Measurements from ENCODE around the gene ABCF2.
A peak's percentile ranks its signal among the peaks of the same experiment; 100 is the strongest.

The ABCF2 gene

DNA sequence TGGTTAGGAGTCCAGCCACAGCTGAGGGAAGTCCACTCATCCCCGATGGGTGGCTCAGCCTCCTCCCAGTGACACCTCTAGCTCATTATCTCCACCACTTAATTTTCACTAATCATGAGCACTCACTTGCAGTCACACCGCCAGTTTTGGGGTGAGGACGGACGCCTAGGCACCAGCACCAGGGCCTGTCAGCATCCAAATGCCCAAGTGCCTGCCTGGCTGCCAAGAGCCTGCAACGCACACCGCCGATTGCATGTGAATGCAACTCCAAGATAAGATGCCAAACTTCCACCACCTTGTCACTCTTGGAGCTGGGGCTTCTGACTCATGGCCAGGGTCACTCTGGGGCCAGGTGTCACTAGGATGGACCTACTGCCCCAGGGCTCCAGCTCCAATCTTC lies 45.9 kb upstream of the ABCF2 start:
- Histone ChIP-seq H3K36me3 (ENCODE audit: control insufficient read depth in 4 of 4, insufficient read depth in 4 of 4, low read length in 3 of 4) (no peaks in the 10 kb centered on the region), H3K4me1 (ENCODE audit: control extremely low read depth in 1 of 4, control insufficient read depth in 4 of 4, insufficient read depth in 4 of 4, low read length in 3 of 4) (peaks cover 1 to 65% (median 47%) of the 10 kb centered on the region in 4 experiments), H3K27me3 (replicated peaks in 2 of 5; ENCODE audit: control insufficient read depth in 4 of 5, insufficient read depth in 5 of 5, low read length in 4 of 5) (peaks cover 0 to 5% (median 0%) of the 10 kb centered on the region in 5 experiments), H3K27ac (ENCODE audit: insufficient read depth in 1 of 2, low read depth in 1 of 2, low read length in 2 of 2, poor library complexity in 1 of 2, severe bottlenecking in 2 of 2) (no peak overlapping the region), H3K9me3 (ENCODE audit: control extremely low read depth in 1 of 5, control insufficient read depth in 4 of 5, insufficient read depth in 2 of 5, low read depth in 1 of 5, low read length in 4 of 5) (no peaks in the 10 kb centered on the region), H3K4me3 (ENCODE audit: control insufficient read depth in 1 of 7, extremely low read depth in 1 of 7, insufficient read depth in 4 of 7, low read depth in 2 of 7, low read length in 6 of 7) (peak overlapping the region in 1 of 7 experiments; percentile 21)
- DNase-seq = peak in 2 of 3 donors; percentile 38 to 54
- CTCF ChIA-PET = interaction anchor here (1.1 to 1.3 kb wide), 2 partner anchors 31 to 32 kb away, joined by 3 read pairs; no protein-coding TSS in a partner anchor
- WGBS (ENCODE audit: insufficient coverage) = 78% methylated on average over 7 of the region's 7 CpGs
- POLR2A ChIA-PET = interaction anchor here (1.3 kb wide), 1 partner anchor 26 kb away, joined by 3 read pairs; no protein-coding TSS in a partner anchor

DNA sequence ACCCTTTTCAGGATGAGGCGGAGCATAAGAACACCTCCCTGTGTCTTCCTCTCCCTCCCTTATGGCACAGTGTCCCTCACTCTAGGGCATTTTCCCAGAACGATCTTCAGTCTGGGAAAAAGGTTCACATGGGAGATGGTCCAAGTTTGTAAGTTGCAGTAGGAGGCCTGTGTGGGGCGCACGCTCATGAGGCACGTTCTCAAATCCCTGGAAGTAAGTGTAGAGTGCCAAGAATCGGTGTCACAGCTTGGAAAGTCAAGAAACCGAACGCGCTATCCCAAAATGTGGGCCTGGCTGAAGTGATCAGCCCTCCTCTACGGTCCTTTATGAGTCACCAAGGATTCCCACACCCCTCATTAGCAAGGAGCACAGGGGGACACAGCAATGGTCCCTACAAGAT lies 45.4 kb upstream of the ABCF2 start:
- 90% methylated on average over 10 of the region's 10 CpGs for WGBS (ENCODE audit: insufficient coverage)
- H3K9me3 ChIP-seq (ENCODE audit: control extremely low read depth in 1 of 5, control insufficient read depth in 4 of 5, insufficient read depth in 2 of 5, low read depth in 1 of 5, low read length in 4 of 5) = no peaks in the 10 kb centered on the region
- CTCF ChIA-PET = interaction anchor here (1.1 to 1.3 kb wide), 3 partner anchors 28 to 33 kb away, joined by 3 to 4 read pairs (median 3); no protein-coding TSS in a partner anchor
- peaks cover 0 to 3% (median 0%) of the 10 kb centered on the region in 5 experiments for H3K27me3 ChIP-seq (replicated peaks in 2 of 5; ENCODE audit: control insufficient read depth in 4 of 5, insufficient read depth in 5 of 5, low read length in 4 of 5)
- peak overlapping the region in 1 of 7 experiments; percentile 21 for H3K4me3 ChIP-seq (ENCODE audit: control insufficient read depth in 1 of 7, extremely low read depth in 1 of 7, insufficient read depth in 4 of 7, low read depth in 2 of 7, low read length in 6 of 7)
- POLR2A ChIA-PET = interaction anchor here (1.3 kb wide), 1 partner anchor 25 kb away, joined by 3 read pairs; no protein-coding TSS in a partner anchor
- H3K4me1 ChIP-seq (ENCODE audit: control extremely low read depth in 1 of 4, control insufficient read depth in 4 of 4, insufficient read depth in 4 of 4, low read length in 3 of 4) = peaks cover 1 to 62% (median 46%) of the 10 kb centered on the region in 4 experiments
- no peak for DNase-seq
- H3K27ac ChIP-seq (ENCODE audit: insufficient read depth in 1 of 2, low read depth in 1 of 2, low read length in 2 of 2, poor library complexity in 1 of 2, severe bottlenecking in 2 of 2) = no peak overlapping the region
- H3K36me3 ChIP-seq (ENCODE audit: control insufficient read depth in 4 of 4, insufficient read depth in 4 of 4, low read length in 3 of 4) = no peaks in the 10 kb centered on the region

DNA sequence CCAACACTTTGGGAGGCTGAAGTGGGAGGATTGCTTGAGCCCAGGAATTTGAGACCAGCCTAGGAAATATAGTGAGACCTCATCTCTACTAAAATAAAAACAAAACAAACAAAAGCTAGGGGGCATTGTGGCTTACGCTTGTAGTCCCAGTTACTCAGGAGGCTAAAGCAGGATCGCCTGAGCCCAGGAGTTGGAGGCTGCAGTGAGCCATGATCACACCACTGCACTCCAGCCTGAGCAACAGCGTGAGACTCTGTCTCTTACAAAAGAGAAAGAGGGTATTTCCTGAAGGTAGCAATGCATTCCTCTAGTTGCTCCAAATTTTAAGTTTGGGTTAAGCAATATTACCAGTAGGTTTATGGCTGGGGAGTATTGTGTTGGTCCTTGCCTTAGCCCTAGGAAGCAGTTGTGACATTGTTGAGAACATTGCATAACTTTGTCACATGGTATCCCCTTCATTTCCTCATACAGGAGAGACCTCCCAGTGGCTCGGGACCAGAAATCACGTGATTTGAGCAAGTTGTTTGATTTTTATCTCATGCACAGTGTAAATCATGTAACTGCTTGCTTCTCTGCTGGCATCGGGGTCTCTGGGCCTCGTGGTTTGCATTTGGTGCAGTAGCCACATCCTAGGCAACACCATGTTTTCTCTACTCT lies 44.8 kb upstream of the ABCF2 start:
- 58% methylated on average over 5 of the region's 7 CpGs for WGBS (ENCODE audit: insufficient coverage)
- peak; percentile 83 to 94 (median 91) for DNase-seq
- POLR2A ChIA-PET = no interaction called here
- Histone ChIP-seq H3K27me3 (replicated peaks in 2 of 5; ENCODE audit: control insufficient read depth in 4 of 5, insufficient read depth in 5 of 5, low read length in 4 of 5) (peaks cover 0 to 3% (median 0%) of the 10 kb centered on the region in 5 experiments), H3K9me3 (ENCODE audit: control extremely low read depth in 1 of 5, control insufficient read depth in 4 of 5, insufficient read depth in 2 of 5, low read depth in 1 of 5, low read length in 4 of 5) (no peaks in the 10 kb centered on the region), H3K36me3 (ENCODE audit: control insufficient read depth in 4 of 4, insufficient read depth in 4 of 4, low read length in 3 of 4) (no peaks in the 10 kb centered on the region), H3K4me3 (ENCODE audit: control insufficient read depth in 1 of 7, extremely low read depth in 1 of 7, insufficient read depth in 4 of 7, low read depth in 2 of 7, low read length in 6 of 7) (peak overlapping the region in 1 of 7 experiments; percentile 1), H3K4me1 (ENCODE audit: control extremely low read depth in 1 of 4, control insufficient read depth in 4 of 4, insufficient read depth in 4 of 4, low read length in 3 of 4) (peaks cover 1 to 59% (median 44%) of the 10 kb centered on the region in 4 experiments), H3K27ac (ENCODE audit: insufficient read depth in 1 of 2, low read depth in 1 of 2, low read length in 2 of 2, poor library complexity in 1 of 2, severe bottlenecking in 2 of 2) (no peak overlapping the region)
- CTCF ChIA-PET = interaction anchor here (0.8 to 1.3 kb wide), 3 partner anchors 11 to 30 kb away, joined by 4 to 5 read pairs (median 4); no protein-coding TSS in a partner anchor

DNA sequence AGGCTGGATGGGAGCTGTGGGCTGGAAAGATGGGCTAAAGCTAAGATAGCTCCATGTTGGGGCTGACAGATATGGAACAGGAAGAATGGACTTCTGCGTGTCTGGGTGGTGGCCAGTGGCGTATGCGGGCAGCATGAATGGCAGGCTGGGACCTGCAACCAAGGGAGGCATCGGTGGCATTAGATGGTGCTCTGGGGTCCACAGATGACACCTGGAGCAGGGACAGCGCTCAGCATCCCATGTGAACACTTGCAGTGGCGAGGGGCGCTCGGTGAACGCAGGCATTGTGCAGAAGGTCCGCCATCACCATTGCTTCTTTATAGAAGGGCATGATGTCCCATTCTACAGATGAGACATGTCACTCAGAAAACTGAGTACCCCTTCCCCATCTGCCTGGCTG lies 42.5 kb upstream of the ABCF2 start:
- Histone ChIP-seq H3K36me3 (ENCODE audit: control insufficient read depth in 4 of 4, insufficient read depth in 4 of 4, low read length in 3 of 4) (no peaks in the 10 kb centered on the region), H3K4me1 (ENCODE audit: control extremely low read depth in 1 of 4, control insufficient read depth in 4 of 4, insufficient read depth in 4 of 4, low read length in 3 of 4) (peaks cover 1 to 37% (median 33%) of the 10 kb centered on the region in 4 experiments), H3K27ac (ENCODE audit: insufficient read depth in 1 of 2, low read depth in 1 of 2, low read length in 2 of 2, poor library complexity in 1 of 2, severe bottlenecking in 2 of 2) (no peak overlapping the region), H3K27me3 (replicated peaks in 2 of 5; ENCODE audit: control insufficient read depth in 4 of 5, insufficient read depth in 5 of 5, low read length in 4 of 5) (no peaks in the 10 kb centered on the region), H3K9me3 (ENCODE audit: control extremely low read depth in 1 of 5, control insufficient read depth in 4 of 5, insufficient read depth in 2 of 5, low read depth in 1 of 5, low read length in 4 of 5) (no peaks in the 10 kb centered on the region), H3K4me3 (ENCODE audit: control insufficient read depth in 1 of 7, extremely low read depth in 1 of 7, insufficient read depth in 4 of 7, low read depth in 2 of 7, low read length in 6 of 7) (no peak overlapping the region)
- no peak for DNase-seq
- ChIA-PET POLR2A (no interaction called here), CTCF (interaction anchor here (0.9 to 1.2 kb wide), 2 partner anchors 25 to 27 kb away, joined by 3 read pairs; no protein-coding TSS in a partner anchor)
- 100% methylated on average over 8 of the region's 10 CpGs for WGBS (ENCODE audit: insufficient coverage)

DNA sequence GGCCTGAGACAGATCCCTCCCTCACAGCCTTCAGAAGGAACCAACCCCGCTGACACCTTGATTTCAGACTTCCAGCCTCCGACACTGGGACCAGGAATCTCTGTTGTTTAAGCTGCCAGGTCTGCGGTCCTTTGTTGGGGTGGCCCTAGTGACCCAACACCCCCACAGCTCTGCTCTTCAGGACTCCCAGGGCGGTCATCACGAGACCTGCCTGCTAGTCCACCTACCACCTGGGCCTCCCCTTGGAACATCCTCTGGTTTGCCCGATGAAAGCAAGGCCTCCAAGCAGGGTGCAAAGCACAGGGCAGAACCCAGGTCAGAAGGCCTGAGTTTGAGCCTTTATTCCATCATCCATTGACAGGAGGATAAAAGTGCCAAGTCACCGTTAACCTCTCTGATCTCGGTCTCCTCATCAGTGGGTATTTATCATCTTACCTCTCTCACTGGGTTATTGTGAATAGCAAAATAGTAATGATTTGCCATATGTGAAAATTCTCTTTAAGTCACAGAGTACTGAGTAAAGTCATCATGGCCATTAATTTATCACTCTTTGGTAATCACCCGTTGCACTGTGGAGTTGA lies 38.4 kb upstream of the ABCF2 start:
- DNase-seq = no peak
- H3K4me1 ChIP-seq (ENCODE audit: control extremely low read depth in 1 of 4, control insufficient read depth in 4 of 4, insufficient read depth in 4 of 4, low read length in 3 of 4) = no peaks in the 10 kb centered on the region
- H3K9me3 ChIP-seq (ENCODE audit: control extremely low read depth in 1 of 5, control insufficient read depth in 4 of 5, insufficient read depth in 2 of 5, low read depth in 1 of 5, low read length in 4 of 5) = no peaks in the 10 kb centered on the region
- WGBS (ENCODE audit: insufficient coverage) = 98% methylated on average over 5 of the region's 9 CpGs
- CTCF ChIA-PET = interaction anchor here (1.9 kb wide), 1 partner anchor 26 kb away, joined by 6 read pairs; no protein-coding TSS in a partner anchor
- peaks cover 0 to 3% (median 0%) of the 10 kb centered on the region in 5 experiments for H3K27me3 ChIP-seq (replicated peaks in 2 of 5; ENCODE audit: control insufficient read depth in 4 of 5, insufficient read depth in 5 of 5, low read length in 4 of 5)
- no peak overlapping the region for H3K27ac ChIP-seq (ENCODE audit: insufficient read depth in 1 of 2, low read depth in 1 of 2, low read length in 2 of 2, poor library complexity in 1 of 2, severe bottlenecking in 2 of 2)
- no peaks in the 10 kb centered on the region for H3K36me3 ChIP-seq (ENCODE audit: control insufficient read depth in 4 of 4, insufficient read depth in 4 of 4, low read length in 3 of 4)
- no peak overlapping the region for H3K4me3 ChIP-seq (ENCODE audit: control insufficient read depth in 1 of 7, extremely low read depth in 1 of 7, insufficient read depth in 4 of 7, low read depth in 2 of 7, low read length in 6 of 7)
- POLR2A ChIA-PET = no interaction called here

DNA sequence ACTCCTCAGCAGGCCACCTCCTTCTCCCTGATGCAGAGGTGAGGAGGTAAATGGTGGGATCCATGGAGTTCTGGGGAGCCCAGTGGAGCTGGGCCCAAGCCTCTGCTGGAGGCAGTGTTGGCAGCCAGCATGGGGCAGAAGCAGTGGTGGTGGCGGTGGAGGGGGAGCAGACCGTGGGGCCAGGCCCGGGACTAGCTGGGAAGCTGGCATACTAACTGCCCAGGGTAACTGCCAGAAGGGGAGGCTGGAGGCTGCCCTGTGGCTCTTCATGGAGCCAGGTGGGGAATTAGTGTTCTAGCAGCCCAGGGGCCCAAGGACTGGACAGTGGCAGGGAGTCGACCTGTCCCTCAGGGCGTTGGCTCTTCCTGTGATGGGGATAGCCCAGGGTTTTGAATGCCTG lies 37.6 kb upstream of the ABCF2 start:
- H3K4me3 ChIP-seq (ENCODE audit: control insufficient read depth in 1 of 7, extremely low read depth in 1 of 7, insufficient read depth in 4 of 7, low read depth in 2 of 7, low read length in 6 of 7) = no peak overlapping the region
- WGBS (ENCODE audit: insufficient coverage) = 82% methylated on average over 5 of the region's 5 CpGs
- H3K4me1 ChIP-seq (ENCODE audit: control extremely low read depth in 1 of 4, control insufficient read depth in 4 of 4, insufficient read depth in 4 of 4, low read length in 3 of 4) = no peaks in the 10 kb centered on the region
- ChIA-PET POLR2A (no interaction called here), CTCF (interaction anchor here (1.3 to 1.9 kb wide), 2 partner anchors 20 to 27 kb away, joined by 4 to 6 read pairs; no protein-coding TSS in a partner anchor)
- H3K9me3 ChIP-seq (ENCODE audit: control extremely low read depth in 1 of 5, control insufficient read depth in 4 of 5, insufficient read depth in 2 of 5, low read depth in 1 of 5, low read length in 4 of 5) = no peaks in the 10 kb centered on the region
- H3K36me3 ChIP-seq (ENCODE audit: control insufficient read depth in 4 of 4, insufficient read depth in 4 of 4, low read length in 3 of 4) = no peaks in the 10 kb centered on the region
- H3K27ac ChIP-seq (ENCODE audit: insufficient read depth in 1 of 2, low read depth in 1 of 2, low read length in 2 of 2, poor library complexity in 1 of 2, severe bottlenecking in 2 of 2) = no peak overlapping the region
- peaks cover 0 to 3% (median 0%) of the 10 kb centered on the region in 5 experiments for H3K27me3 ChIP-seq (replicated peaks in 2 of 5; ENCODE audit: control insufficient read depth in 4 of 5, insufficient read depth in 5 of 5, low read length in 4 of 5)
- no peak for DNase-seq

All from common myeloid progenitor, CD34-positive (primary cell).